ENCODE data around the gene TTK.
"Not testable (repeated sequence)": the region's sequence is repeated elsewhere in the genome, so short reads cannot be mapped to it uniquely, and the experiment has no call there.

The TTK gene

GRCh38 chr6:80021131-80021530 is 16.7 kb downstream of the TTK start:
- no peak for DNase-seq (ENCODE audit: low read depth, low spot score)

GRCh38 chr6:80021591-80021990 is 17.1 kb downstream of the TTK start:
- DNase-seq (ENCODE audit: low read depth, low spot score) = no peak

- DNase-seq (ENCODE audit: low read depth, low spot score) = no peak
Observed at GRCh38 chr6:80022803-80023202, 18.4 kb downstream of the TTK start.

GRCh38 chr6:80028589-80028988 is 24.1 kb downstream of the TTK start:
- DNase-seq (ENCODE audit: low read depth, low spot score) = no peak

GRCh38 chr6:80029470-80029869 is 25.0 kb downstream of the TTK start:
- no peak for DNase-seq (ENCODE audit: low read depth, low spot score)

GRCh38 chr6:80048220-80048619 is 43.8 kb downstream of the TTK start:
- not testable (repeated sequence) for DNase-seq (ENCODE audit: low read depth, low spot score)

- no peak for DNase-seq (ENCODE audit: low read depth, low spot score)
Observed at GRCh38 chr6:80060774-80061173, 56.3 kb downstream of the TTK start.

- DNase-seq (ENCODE audit: low read depth, low spot score) = not testable (repeated sequence)
Observed at GRCh38 chr6:80068146-80068545, 63.7 kb downstream of the TTK start.

- DNase-seq (ENCODE audit: low read depth, low spot score) = not testable (repeated sequence)
Observed at GRCh38 chr6:80070431-80070830, 66.0 kb downstream of the TTK start.

GRCh38 chr6:80077067-80077466 is 72.6 kb downstream of the TTK start:
- DNase-seq (ENCODE audit: low read depth, low spot score) = peak; percentile 20

- DNase-seq (ENCODE audit: low read depth, low spot score) = no peak
Observed at GRCh38 chr6:80088637-80089036, 84.2 kb downstream of the TTK start.

GRCh38 chr6:80091506-80091905 is 87.1 kb downstream of the TTK start:
- DNase-seq (ENCODE audit: low read depth, low spot score) = no peak

Measured in iPS DF 19.7 (cell line).